Amniotic epithelial cell (primary cell): Measurements from ENCODE around the gene KLHDC4.

Experiments
- DNase-seq: peaks from one replicate; pipeline ENCODE4 v3.0.0-alpha.2; 2010; ENCODE audit warnings: low read depth

Gene KLHDC4

DNA sequence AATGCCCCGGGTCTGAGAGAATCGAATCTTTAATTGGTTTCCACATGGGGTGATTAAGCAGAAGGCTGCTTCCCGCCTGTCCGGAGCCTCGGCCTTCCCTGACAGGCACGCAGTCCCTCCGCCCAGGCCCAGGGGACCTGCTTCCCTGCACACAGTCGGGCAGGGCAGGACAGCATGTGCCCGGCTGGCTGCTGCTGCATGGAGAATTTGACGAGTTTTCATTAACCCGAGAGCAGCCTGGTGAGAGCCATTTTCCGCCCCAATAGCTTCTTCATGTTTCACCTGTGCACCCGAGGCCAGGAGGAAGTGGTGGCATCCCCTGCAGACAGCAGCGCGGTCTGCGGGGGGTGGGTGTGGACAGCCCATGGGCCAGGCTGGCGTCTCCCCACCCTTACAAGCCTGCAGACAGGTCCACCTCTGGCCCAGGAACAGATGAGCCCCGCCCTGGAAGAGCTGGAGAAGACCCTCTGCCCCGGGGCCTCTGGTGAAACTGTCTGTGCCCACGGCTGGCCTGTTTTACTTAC, 67.0 kb downstream of the KLHDC4 start:
- DNase-seq: no peak

DNA sequence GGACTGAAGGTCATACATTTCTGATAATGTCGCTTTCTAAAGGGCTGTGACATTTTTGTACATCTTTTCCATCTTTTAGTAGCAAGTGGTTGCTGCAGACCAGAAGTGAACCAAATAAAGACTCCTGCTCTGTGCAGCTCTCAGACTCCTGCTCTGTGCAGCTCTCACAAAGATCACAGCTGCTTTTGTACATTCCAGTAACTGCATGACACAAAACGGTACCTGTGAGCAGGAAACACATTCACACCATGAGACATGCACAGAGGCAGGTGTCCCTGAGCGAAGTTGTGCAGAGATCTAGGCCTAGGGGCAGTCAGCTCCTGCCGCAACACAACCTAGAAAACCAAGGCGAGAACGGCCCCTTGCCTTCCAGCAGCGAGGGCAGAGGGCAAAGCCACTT, 67.5 kb downstream of the KLHDC4 start:
- no peak for DNase-seq

DNA sequence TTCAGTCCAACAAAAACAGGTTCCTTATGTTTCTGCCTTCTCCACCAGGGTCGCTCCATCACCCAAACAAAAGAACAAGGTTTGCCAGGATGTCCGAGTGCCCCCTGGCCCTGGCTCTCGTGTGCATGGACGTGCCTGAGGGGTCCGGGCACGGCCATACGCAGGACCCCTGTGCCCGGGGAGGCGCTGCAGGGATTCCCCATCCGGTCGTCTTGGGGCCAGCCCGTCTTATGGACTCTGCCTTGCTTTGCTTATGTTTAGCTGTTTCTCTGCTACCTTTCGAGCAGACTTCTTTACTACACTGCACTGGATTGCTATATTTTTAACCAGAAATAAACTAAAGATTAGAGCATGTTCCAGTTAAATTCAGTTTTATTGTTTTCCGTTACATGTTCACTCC, 68.0 kb downstream of the KLHDC4 start:
- DNase-seq: no peak

DNA sequence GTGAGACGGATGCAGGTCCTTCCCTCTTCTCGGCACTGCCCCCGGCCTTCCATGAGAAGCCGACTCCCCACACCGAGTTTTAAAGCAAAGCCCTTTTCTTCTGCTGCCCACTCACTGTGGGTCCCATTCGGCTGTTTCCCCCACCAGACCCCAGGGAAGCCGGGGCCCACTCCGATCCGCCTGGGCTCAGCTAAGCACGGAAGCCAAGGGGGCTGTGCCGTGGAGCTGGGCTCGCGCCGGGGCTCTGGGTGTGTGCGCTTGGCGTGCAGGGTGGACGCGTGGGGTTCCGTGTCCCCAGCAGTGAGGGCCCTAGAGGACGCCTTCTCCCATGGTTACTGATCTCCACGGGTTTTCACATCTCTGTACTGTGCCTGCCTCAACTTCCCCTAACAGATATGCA, 68.5 kb downstream of the KLHDC4 start:
- no peak for DNase-seq

DNA sequence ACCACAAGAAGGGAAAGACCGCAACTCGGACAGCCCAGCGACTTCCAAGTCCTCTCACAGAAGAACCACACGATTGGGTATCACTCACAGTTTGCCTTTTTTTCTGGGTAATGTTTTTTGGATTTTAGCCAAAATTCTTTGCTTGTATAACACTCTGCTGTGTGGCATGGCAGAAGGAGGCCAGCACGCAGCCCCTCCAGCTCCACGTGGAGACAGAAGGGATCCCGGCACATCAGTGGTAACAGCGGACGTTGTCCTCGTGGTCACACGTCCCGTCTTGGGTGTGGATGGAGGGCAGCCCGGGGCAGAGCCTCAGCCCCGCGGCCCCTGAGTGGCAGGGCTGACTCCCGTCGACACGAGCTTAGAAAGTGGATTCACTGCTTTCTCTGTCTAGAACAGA, 69.1 kb downstream of the KLHDC4 start:
- no peak for DNase-seq

DNA sequence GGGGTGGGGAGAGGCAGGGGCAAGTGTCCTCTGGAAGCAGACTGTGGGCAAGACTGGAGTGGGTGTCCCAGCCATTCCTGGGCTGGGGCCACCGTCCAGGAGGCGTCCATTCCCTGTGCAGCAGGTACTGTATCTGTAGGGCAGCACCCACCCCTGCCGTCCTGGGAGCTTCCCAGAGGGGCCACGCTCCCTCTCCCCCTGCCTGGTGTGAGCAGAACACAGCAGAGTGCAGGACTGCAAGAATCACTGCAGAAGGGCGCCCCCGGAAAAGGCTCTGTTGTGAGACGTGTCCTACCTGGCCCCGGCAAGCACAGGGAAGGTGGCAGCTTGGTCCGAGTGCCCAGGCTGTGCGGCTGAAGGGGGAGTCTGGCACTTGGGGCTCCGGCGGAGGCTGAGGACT, 70.3 kb downstream of the KLHDC4 start:
- no peak for DNase-seq

DNA sequence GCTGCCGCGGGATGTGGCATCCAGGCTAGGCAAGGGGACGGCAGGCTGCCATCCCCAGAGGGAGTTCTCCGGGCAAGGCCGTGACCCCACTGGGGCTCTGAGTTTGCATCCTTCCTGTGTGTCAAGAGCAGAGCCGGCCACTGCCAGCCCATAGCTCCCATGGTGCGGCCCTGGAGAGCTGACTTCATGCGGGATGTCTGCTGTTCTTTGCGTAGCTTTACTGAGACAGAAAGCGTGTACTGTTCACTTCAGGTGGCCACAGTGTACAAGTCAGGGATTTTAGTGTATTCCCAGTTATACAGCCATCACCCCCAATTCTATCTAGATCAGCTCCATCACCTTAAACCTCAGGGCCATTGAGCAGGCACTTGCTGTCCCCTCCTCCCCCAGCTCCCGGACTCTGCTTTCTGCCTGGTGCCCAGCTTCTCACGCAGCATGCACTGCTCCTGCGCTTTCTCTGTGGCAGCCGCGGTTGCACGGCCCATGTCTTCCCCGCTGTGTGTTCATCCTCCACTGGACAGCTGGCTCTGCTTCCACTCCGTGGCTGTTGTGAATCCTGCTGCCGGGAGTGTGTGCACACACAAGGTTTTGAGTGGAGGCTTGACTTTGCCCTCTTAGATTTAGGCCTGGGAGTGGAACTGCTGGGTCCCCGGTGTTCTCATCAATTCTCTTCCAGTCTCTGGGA, 71.2 kb downstream of the KLHDC4 start:
- DNase-seq: no peak

DNA sequence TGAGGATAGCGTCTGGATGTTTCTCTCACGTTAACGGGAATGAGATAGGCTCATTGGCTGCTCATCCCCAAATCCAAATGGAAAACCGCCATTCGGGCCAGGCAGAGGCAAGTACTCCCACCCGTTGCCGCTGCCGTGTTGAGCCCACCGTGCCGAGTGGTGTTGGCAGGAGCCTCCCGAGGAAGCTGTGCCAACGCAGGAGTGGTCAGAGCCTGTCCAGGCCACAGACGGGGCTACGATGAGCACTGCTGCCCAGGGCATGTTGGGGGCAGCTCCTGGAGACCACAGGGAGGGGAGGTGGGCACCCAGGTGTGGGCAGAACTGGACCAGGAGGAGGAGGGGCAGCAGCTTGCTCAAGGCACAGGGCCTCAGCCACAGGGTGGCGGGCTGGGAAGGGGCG, 72.0 kb downstream of the KLHDC4 start:
- no peak for DNase-seq

DNA sequence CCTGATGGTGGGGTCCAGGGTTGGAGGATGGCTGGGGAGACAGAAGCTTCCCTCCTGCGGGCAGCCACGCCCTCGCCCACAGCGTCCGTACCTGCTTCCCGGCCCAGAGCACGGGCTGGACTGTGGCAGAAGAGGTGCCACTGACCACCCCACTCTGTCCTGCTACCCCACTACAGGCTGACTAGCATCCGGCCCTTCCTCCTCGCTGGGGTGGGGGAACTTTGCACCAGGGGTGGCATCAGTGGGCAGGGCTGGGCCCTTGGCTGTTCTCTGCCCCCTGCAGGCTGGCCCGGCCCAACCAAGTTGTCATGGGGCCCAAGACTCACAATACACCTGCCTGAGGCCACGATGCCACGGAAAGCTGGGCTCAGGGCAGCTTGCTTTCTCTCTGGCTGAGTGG, 73.0 kb downstream of the KLHDC4 start:
- DNase-seq: no peak

DNA sequence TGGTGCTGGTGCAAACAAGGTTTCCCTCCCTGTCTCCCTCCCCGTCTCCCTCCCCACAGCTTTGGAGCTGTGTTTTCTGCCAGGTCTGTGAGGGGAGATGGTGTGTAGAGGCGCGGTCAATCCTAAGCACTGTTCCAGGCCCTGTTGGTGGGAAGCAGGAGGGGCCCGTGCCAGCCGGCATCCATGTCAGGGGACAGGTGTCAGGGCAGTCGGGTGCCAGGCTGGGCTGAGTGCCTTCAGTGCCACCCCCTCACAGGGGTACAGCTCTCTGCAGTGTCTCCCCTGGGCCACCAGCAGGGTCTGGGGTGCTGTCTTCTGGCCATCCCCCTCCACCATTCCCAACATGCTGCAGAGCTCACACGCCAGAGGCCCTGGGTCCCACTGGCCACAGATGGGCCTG, 73.6 kb downstream of the KLHDC4 start:
- DNase-seq: no peak

DNA sequence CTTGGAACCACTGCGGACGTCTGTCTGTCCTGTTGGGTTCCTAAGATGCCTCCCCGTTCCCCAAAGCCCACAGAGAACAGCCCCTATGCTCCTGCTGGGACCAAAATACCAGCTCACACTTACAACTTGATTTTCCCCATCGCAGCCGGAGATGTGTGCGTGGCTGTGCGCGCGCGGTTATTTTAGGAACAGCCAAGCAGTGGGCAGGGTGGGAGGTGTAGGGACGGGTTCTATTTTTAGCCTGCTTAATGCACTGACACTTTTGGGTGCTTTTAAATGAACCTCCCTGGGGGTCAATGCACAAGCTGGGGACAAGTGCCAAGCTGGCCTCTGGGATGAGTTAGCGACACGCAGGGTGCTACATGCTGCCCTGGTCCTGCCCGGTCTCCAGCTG, 74.1 kb downstream of the KLHDC4 start:
- no peak for DNase-seq

DNA sequence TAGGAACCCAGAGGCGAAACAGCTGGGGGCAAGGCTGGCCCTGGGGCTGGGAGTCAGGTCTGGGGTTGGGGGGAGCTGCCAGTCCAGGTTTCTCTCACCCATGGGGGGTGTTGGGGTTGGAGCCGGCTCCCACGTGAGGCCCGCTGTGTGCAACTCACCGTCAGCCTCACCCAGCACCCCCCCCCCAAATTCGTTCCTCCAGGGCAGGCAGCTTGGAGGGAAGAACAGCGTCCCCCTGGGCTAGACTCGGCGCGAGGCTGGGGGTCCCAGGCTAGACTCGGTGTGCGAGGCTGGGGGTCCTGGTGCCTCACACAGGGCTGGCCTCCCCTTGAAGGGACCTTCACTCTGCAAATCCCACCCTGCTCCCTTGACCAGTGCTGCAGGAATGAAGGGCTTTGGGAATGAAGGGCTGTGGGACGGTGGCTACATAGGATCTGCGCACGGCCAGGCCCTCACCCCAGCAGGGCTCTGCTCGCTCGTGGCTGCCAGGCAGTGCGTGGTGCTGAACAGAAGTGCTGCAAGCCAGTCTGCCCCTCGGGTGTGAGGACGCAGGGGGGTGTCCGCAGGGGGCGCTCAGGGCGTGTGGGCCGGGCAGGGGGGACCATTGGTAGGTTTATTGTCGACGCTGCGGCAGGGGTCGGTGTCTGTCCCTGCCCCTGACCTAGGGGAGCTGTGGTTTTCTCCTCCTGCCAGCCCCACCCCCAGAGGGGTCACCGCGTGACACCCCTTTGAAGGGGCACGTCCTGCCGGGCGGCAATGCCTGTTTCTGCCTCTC, 74.7 kb downstream of the KLHDC4 start:
- no peak for DNase-seq

DNA sequence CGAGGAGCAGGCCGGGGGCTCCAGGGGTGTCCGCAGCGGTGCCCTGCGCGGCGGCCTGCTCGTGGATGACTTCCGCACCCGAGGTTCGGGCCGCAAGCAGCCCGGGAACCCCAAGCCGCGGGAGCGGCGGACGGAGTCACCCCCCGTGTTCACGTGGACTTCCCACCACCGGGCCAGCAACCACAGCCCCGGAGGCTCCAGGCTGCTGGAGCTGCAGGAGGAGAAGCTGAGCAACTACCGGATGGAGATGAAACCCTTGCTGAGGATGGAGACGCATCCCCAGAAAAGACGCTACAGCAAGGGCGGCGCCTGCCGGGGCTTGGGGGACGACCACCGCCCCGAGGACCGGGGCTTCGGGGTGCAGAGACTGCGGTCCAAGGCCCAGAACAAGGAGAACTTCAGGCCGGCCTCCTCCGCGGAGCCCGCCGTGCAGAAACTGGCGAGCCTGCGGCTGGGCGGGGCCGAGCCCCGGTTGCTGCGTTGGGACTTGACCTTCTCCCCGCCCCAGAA, 75.8 kb downstream of the KLHDC4 start:
- no peak for DNase-seq

DNA sequence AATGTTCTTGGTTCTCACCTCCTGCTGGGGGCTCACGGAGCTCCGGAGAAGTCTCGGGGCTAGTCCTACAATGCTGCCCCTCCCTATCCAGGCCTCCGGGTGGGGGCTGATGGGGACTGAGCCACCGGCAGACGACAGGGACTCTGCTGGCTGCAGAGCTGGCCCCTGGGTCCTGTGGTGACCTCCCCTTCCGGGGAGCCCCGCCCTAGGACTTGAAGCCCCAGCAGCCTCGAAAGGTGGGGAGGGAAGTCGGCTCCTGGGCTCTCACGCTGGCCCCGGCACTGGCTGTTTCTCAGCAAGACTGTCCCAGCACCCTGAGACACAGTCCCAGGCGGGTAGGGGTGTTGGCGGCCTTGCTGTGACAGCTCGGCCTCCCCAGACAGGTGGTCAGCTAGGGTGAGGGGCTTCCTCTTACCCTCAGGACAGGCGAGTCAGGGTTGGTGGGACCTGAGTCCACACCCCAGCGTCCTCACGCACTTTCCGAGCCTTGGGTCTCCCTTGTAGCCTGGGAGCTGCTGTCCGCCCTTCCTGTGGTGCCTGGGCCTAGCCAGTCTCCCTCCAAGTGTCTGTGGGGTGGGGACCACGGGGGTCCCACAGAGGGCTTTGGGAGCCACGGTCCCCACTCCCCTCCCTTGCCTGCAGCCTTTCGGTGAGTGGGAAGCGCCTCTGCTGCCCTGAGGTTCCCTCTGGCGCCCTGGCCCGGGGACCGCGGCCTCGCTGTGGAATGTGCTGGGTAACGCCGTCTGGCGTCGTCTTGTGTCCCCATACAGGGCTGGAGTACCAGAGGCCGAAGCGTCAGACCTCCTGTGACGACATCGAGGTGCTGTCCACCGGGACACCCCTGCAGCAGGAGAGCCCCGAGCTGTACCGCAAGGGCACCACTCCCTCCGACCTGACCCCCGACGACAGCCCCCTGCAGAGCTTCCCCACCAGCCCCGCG, 76.6 kb downstream of the KLHDC4 start:
- no peak for DNase-seq

DNA sequence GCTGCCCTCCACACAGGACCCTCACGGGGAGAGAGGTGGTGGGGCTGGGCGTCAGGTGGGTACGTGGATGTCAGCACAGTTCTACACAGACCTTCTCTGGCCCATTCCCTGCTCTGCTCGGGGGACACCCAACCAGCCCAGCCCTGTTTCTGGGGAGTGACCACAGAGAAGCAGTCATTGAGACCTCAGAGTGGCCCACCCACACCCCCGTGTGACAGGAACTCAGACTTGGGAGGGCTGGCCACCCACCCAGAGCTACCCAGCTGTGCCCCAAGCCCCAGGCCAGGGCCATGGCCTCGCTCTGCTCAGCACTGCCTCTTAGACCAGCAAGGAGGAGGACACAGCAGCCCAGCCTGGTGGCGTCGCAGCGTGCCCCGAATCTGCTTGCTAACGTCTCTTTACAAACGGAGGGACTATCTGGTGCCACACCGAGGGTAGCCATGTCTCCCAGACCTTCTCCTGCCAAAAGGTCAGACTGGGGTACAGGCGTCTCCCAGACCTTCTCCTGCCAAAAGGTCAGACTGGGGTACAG, 77.7 kb downstream of the KLHDC4 start:
- DNase-seq: no peak

DNA sequence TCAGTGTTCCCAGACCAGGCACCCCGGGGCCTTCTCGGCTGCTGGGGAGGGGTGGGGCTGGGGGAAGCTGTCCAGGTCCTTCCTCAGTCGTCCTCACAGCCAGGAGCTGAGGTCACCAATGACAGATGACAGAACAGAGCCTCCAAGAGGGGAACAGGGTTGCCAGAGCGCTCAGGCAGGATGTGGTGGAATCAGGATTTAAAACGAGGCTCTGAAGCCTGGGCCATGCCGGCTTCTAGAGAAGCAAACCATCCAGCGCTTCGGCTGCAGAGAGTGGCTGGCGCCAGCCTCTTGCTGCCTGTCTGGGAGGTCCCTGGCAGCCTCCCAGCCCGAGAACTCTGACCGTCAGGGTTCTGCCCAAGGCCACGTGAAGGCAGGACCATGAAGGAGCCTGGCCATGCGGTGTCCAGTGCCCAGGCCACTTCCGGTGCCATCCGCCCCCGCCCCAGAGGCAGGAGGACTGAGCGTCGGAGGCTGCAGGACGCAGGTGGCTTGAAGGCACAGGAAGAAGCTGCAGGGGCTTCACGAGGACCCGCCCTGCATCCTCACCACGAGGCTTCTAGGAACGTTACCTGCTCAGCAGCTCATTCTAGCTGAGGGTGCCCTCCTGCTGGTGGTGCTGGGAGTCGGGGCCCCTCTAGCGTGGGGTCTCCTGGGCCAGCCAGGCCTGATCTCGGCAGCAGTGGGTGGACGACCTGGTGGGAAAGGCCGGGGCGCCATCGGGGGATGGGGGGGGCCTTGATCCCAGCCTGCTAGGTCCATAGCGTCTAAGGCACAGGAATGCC, 78.5 kb downstream of the KLHDC4 start:
- DNase-seq: no peak

DNA sequence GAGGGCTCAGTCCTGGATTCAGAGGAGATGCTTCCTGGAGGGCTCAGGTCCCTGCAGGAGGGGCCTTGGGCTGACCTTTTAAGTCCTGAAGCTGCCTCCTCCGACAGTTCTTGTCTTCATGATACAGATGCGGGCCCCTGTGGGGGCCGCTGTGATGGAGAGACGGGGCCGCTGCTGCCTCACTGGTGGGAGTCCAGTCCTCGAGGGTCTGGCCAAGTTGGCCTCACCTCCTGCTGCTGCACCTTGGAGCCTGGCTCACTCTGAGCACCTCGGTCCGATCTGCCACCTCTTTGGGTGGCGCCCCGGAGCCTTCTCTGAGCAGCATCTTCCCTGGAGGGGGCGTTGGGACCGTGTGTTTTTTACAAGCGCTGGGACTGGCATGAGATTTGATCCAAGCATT, 79.1 kb downstream of the KLHDC4 start:
- no peak for DNase-seq

DNA sequence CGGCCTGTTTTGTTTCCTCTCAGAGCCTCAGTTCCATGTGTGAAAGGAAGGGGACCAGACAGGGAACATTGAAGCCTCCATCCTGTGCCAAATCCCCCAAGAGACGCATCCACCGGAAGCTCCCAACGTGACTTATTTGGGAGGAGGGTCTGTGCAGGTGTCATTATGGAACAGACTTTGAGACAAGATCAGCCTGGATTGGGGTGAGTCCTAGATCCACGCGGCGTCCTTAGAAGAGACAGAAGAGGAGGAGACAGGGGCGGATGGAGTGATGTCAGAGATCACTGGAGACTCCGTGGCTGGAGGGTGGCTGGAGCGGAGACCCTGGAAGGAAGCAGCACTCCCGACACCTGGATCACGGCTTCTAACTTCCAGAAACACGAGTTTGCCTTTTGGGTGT, 80.0 kb downstream of the KLHDC4 start:
- DNase-seq: no peak

DNA sequence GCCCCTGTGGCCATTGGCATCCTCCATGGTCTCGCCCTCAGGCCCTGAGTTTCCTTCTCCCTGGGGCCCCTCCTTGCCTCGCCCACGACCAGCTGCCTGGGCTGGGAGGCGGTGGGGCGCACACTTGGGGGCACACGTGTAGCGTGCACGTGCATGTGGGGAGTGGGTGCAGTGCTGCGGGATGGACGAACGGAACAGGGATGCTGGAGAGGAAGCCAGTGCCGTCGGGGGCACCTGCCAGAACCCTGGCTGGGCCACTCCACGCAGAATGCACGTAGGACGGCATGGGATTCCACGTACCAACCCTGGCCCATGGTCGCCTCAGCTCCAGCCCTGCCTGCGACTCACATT, 80.4 kb downstream of the KLHDC4 start:
- no peak for DNase-seq

DNA sequence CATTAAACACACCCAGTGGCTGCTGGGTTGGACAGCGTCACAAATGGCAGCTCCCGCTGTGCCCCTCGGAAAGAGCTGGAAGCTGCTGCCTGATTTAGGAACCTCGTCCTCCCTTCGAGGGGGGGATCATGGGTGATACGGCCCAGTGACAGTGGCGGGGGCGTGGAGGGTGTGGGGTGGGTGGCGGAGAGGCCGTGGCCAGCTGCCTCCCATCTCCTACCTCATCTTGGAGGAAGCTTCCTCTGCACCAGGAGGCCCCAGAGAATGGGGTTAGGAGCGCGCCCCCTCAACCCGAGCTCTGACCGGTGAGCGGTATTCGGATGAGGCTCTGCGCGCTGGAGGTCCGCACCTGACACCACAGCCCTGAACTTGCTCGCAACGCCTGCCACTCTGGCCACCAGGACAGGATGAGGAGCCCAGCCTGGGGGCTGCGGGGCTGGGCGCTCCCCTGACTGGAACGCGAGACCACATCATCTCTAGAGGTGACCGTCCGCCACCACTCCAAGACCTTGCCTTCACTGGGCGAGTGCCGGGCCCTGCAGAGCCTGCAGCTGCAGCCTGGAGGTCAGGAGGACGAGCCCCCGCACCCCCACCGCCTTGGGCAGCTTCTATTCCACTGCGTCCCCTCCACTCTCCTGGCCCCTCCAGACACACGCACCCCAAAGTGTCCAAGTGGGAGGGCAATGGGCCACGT, 80.9 kb downstream of the KLHDC4 start:
- no peak for DNase-seq
